Keratinocyte (primary cell): ENCODE data around the gene SERTAD1. TPM values are rescaled to one million over a fixed set of nuclear protein-coding genes. Genes with fewer than 3 reads are reported as not detected.

ENCODE experiments used
- DNase-seq: peaks from one replicate; pipeline ENCODE4 v3.0.0-alpha.2; 2011; ENCODE audit warnings: low read depth, missing footprints, low spot score
- FAIRE-seq: peaks from 2 replicates; lab custom pipeline; 2011; peaks lifted over from hg19 to GRCh38; lab: Jason Lieb, UNC
- H2AFZ ChIP-seq: 2 replicates; pipeline ENCODE4 v1.6.0; 2012; ENCODE audit warnings: low read length, control low read depth, inconsistent platforms; ENCODE audit not compliant: control insufficient read depth
- H3K27ac ChIP-seq: 2 replicates; pipeline ENCODE4 v1.5.1; 2011; ENCODE audit warnings: low read length; ENCODE audit not compliant: control insufficient read depth, insufficient read depth
- H3K27me3 ChIP-seq: 3 replicates; pipeline ENCODE4 v1.6.0; 2011; ENCODE audit warnings: low read length; ENCODE audit not compliant: control insufficient read depth, insufficient read depth; ENCODE audit errors: extremely low read depth
- H3K36me3 ChIP-seq, 2 experiments: 2 replicates in 1 of 2; 3 replicates in 1 of 2; pipeline ENCODE4 v1.5.1; 2011; ENCODE audit warnings: low read length in 2 of 2, mild to moderate bottlenecking in 1 of 2; ENCODE audit not compliant: control insufficient read depth in 2 of 2, insufficient read depth in 2 of 2; ENCODE audit errors: extremely low read depth in 1 of 2
- H3K4me1 ChIP-seq: 3 replicates; pipeline ENCODE4 v1.5.1; 2011; ENCODE audit warnings: low read length; ENCODE audit not compliant: control insufficient read depth, insufficient read depth; ENCODE audit errors: extremely low read depth
- H3K4me2 ChIP-seq: 3 replicates; pipeline ENCODE4 v1.6.0; 2011; ENCODE audit warnings: low read depth, low read length; ENCODE audit not compliant: control insufficient read depth, insufficient read depth; ENCODE audit errors: extremely low read depth
- H3K4me3 ChIP-seq, 3 experiments: fragments of 200-600 bp in 1 of 3; sonication (generic) in 1 of 3; 2 replicates in 2 of 3; 3 replicates in 1 of 3; pipeline ENCODE4 v1.5.1; 2011 to 2016; ENCODE audit warnings: low read length in 3 of 3, mild to moderate bottlenecking in 3 of 3, control low read depth in 2 of 3, inconsistent platforms in 1 of 3, low read depth in 1 of 3, mixed read lengths in 1 of 3, mixed run types in 1 of 3, moderate library complexity in 1 of 3; ENCODE audit not compliant: control insufficient read depth in 2 of 3, insufficient read depth in 2 of 3; ENCODE audit errors: extremely low read depth in 1 of 3
- H3K79me2 ChIP-seq: 2 replicates; pipeline ENCODE4 v1.6.0; 2012; ENCODE audit warnings: low read length; ENCODE audit not compliant: control insufficient read depth, insufficient read depth
- H3K9ac ChIP-seq: 3 replicates; pipeline ENCODE4 v1.6.0; 2011; ENCODE audit warnings: low read length; ENCODE audit not compliant: control insufficient read depth, insufficient read depth; ENCODE audit errors: extremely low read depth
- H3K9me1 ChIP-seq: 3 replicates; pipeline ENCODE4 v1.6.0; 2011; ENCODE audit warnings: low read length; ENCODE audit not compliant: control insufficient read depth, insufficient read depth; ENCODE audit errors: extremely low read depth
- H3K9me3 ChIP-seq: 2 replicates; pipeline ENCODE4 v1.5.1; 2012; ENCODE audit warnings: low read depth, low read length; ENCODE audit not compliant: control insufficient read depth
- H4K20me1 ChIP-seq: 3 replicates; pipeline ENCODE4 v1.6.0; 2011; ENCODE audit warnings: low read length; ENCODE audit not compliant: control insufficient read depth, insufficient read depth; ENCODE audit errors: extremely low read depth
- CTCF ChIP-seq, 3 experiments: IDR thresholded peaks in 1 of 3; conservative IDR thresholded peaks in 1 of 3; optimal IDR thresholded peaks in 1 of 3; 2 replicates in 2 of 3; 3 replicates in 1 of 3; pipeline versions ENCODE3 to v1.5.1; 2011; ENCODE audit warnings: low read length in 3 of 3, mild to moderate bottlenecking in 3 of 3, moderate library complexity in 2 of 3, control low read depth in 1 of 3, inconsistent platforms in 1 of 3; ENCODE audit not compliant: insufficient read depth in 2 of 3; ENCODE audit errors: extremely low read depth in 1 of 3
- EZH2 ChIP-seq: IDR thresholded peaks from one replicate; pipeline ENCODE4 v1.6.1; 2012; ENCODE audit warnings: inconsistent platforms, mild to moderate bottlenecking, low read length, moderate library complexity
- dilution Hi-C: fragments of 300-500 bp; cut with MboI; formaldehyde crosslinking; loops from one replicate; pipeline ENCODE4 v1.7.0; 2020; ENCODE audit warnings: low sequenced_read_pairs; ENCODE audit not compliant: extremely low pct_ligation_motif_present
- polyA plus RNA-seq, 5 experiments: library from polyadenylated mRNA; depleted of rRNA in 3 of 5; stranded (reverse) in 3 of 5; stranded (forward) in 1 of 5; unstranded in 1 of 5; fragments of >200 nt; gene quantifications; 1 replicate in 1 of 5; 2 replicates in 3 of 5; 3 replicates in 1 of 5; pipeline versions ENCODE4 v1.2.1 to v1.2.3, GENCODE V29; 2011 to 2012; ENCODE audit warnings: missing spikeins in 2 of 5, low read depth in 1 of 5, low replicate concordance in 1 of 5

The SERTAD1 gene
- polyA plus RNA-seq, 1 donor (not counting 4 experiments of a cell fraction or from before 2014, with no cell fraction given) = 9.5 TPM

- Histone ChIP-seq H3K4me3 (no peak overlapping the region), H3K9me3 (no peaks in the 10 kb centered on the region), H3K79me2 (peaks cover 25% of the 10 kb centered on the region), H3K36me3 (peaks cover 0 to 6% of the 10 kb centered on the region in 2 experiments), H4K20me1 (no peaks in the 10 kb centered on the region), H3K27ac (no peak overlapping the region), H3K27me3 (no peaks in the 10 kb centered on the region), H3K4me2 (no peak overlapping the region), H2AFZ (no peak overlapping the region), H3K4me1 (peaks cover 10% of the 10 kb centered on the region), H3K9me1 (no peaks in the 10 kb centered on the region), H3K9ac (no peak overlapping the region)
- no peak for FAIRE-seq
- dilution Hi-C loops = no loop called here
- TF ChIP-seq EZH2 (no peak), CTCF (optimal IDR thresholded peaks at IDR 0.05 in 1 of 3, IDR thresholded peaks at IDR 0.05 in 1 of 3, conservative IDR thresholded peaks at IDR 0.05 in 1 of 3; ENCODE audit: extremely low read depth in 1 of 3, insufficient read depth in 2 of 3, low read length in 3 of 3) (no peak)
- DNase-seq = no peak
Measured at GRCh38 chr19:40419780-40420179, 6.0 kb downstream of the SERTAD1 start.

- Histone ChIP-seq H3K4me3 (no peak overlapping the region), H3K27me3 (no peaks in the 10 kb centered on the region), H3K9me3 (no peaks in the 10 kb centered on the region), H4K20me1 (no peaks in the 10 kb centered on the region), H3K4me1 (peaks cover 10% of the 10 kb centered on the region), H3K36me3 (peaks cover 0 to 6% of the 10 kb centered on the region in 2 experiments), H3K27ac (no peak overlapping the region), H3K9me1 (no peaks in the 10 kb centered on the region), H2AFZ (no peak overlapping the region), H3K9ac (no peak overlapping the region), H3K4me2 (no peak overlapping the region), H3K79me2 (peaks cover 20% of the 10 kb centered on the region)
- TF ChIP-seq CTCF (optimal IDR thresholded peaks at IDR 0.05 in 1 of 3, IDR thresholded peaks at IDR 0.05 in 1 of 3, conservative IDR thresholded peaks at IDR 0.05 in 1 of 3; ENCODE audit: extremely low read depth in 1 of 3, insufficient read depth in 2 of 3, low read length in 3 of 3) (no peak), EZH2 (no peak)
- dilution Hi-C loops = no loop called here
- FAIRE-seq (no peak), DNase-seq (no peak)
Measured at GRCh38 chr19:40419066-40419612, 6.7 kb downstream of the SERTAD1 start.
